GM12878 (cell line): ENCODE data around the gene VPS52. TPM values are rescaled to one million over a fixed set of nuclear protein-coding genes. Genes with fewer than 3 reads are reported as not detected.
A peak's percentile ranks its signal among the peaks of the same experiment; 100 is the strongest.

Source experiments
- ATAC-seq: fragments of 200-7000 bp; cut with Tn5 transposase; 3 replicates; pipeline ENCODE4 v1.9.1; 2020; ENCODE audit warnings: mild to moderate bottlenecking, moderate library complexity
- BruUV-seq: library from RNA; stranded (reverse); fragments of 400-500 nt; replicated peaks from 2 replicates; lab custom pipeline; 2021; lab: Mats Ljungman, UMichigan
- CTCF ChIA-PET: fragments of 300-600 bp; sonication (Branson Sonifier 250); formaldehyde crosslinking; extraction: SDS; loops from one replicate; lab custom pipeline; 2021; ENCODE audit warnings: inconsistent platforms; lab: Yijun Ruan, JAX
- POLR2A ChIA-PET: fragments of 350-600 bp; formaldehyde crosslinking; extraction: SDS; loops from one replicate; lab custom pipeline; 2021; ENCODE audit warnings: inconsistent platforms; lab: Charles Lee
- RAD21 ChIA-PET: fragments of 300-600 bp; sonication (Branson Sonifier 250); formaldehyde crosslinking; loops from one replicate; lab custom pipeline; 2023; ENCODE audit warnings: antibody characterized with exemption; ENCODE audit not compliant: unreplicated experiment; lab: Charles Lee
- SMC1A ChIA-PET: fragments of 300-600 bp; sonication (Branson Sonifier 250); formaldehyde crosslinking; loops from one replicate; lab custom pipeline; 2023; ENCODE audit not compliant: unreplicated experiment, uncharacterized antibody; lab: Charles Lee
- DNase-seq: peaks from one replicate; pipeline ENCODE4 v3.0.0-alpha.2; 2011; ENCODE audit warnings: low read depth, low spot score
- FAIRE-seq: peaks from 3 replicates; lab custom pipeline; 2011; peaks lifted over from hg19 to GRCh38; lab: Jason Lieb, UNC
- H2AFZ ChIP-seq: 2 replicates; pipeline ENCODE4 v1.6.0; 2011; ENCODE audit warnings: low read depth, low read length, control low read depth; ENCODE audit not compliant: control insufficient read depth
- H3K27ac ChIP-seq: 2 replicates; pipeline ENCODE4 v1.5.1; 2011; ENCODE audit warnings: control low read depth; ENCODE audit not compliant: control insufficient read depth, insufficient read depth
- H3K27me3 ChIP-seq, 2 experiments: replicated peaks in 1 of 2; 2 replicates each; pipeline versions ENCODE4 v1.6.0 to v1.6.1; 2011; ENCODE audit warnings: low read length in 1 of 2; ENCODE audit not compliant: control insufficient read depth in 2 of 2, insufficient read depth in 2 of 2
- H3K36me3 ChIP-seq, 2 experiments: 2 replicates each; pipeline ENCODE4 v1.5.1; 2011; ENCODE audit warnings: low read length in 1 of 2; ENCODE audit not compliant: control insufficient read depth in 2 of 2, insufficient read depth in 2 of 2
- H3K4me1 ChIP-seq: 2 replicates; pipeline ENCODE4 v1.6.1; 2011; ENCODE audit warnings: mild to moderate bottlenecking, low read length, moderate library complexity, mixed read lengths; ENCODE audit not compliant: control insufficient read depth, insufficient read depth
- H3K4me2 ChIP-seq: 2 replicates; pipeline ENCODE4 v1.6.0; 2011; ENCODE audit warnings: control low read depth; ENCODE audit not compliant: control insufficient read depth, insufficient read depth
- H3K4me3 ChIP-seq: fragments of 200-600 bp; sonication (generic); 2 replicates; pipeline ENCODE4 v1.5.1; 2016
- H3K79me2 ChIP-seq: 2 replicates; pipeline ENCODE4 v1.6.0; 2011; ENCODE audit warnings: low read length; ENCODE audit not compliant: control insufficient read depth, insufficient read depth
- H3K9ac ChIP-seq: 2 replicates; pipeline ENCODE4 v1.8.0; 2011; ENCODE audit warnings: low read length, control low read depth, mixed read lengths; ENCODE audit not compliant: control insufficient read depth, insufficient read depth
- H3K9me3 ChIP-seq: replicated peaks from 3 replicates; pipeline ENCODE4 v1.5.1; 2011; ENCODE audit warnings: mild to moderate bottlenecking, low read length; ENCODE audit not compliant: control insufficient read depth, insufficient read depth
- H4K20me1 ChIP-seq: 2 replicates; pipeline ENCODE4 v1.6.0; 2011; ENCODE audit not compliant: control insufficient read depth, insufficient read depth
- ATF2 ChIP-seq: IDR thresholded peaks from 2 replicates; pipeline ENCODE4 v1.6.1; 2012; ENCODE audit warnings: low read length, inconsistent platforms
- CEBPZ ChIP-seq: fragments of 150-350 bp; IDR thresholded peaks from 2 replicates; pipeline ENCODE4 v1.6.1; 2016; ENCODE audit warnings: low read depth, low read length
- CHD4 ChIP-seq: fragments of 200-600 bp; sonication (generic); IDR thresholded peaks from 2 replicates; pipeline ENCODE4 v1.6.1; 2016; ENCODE audit warnings: mild to moderate bottlenecking
- EED ChIP-seq: sonication (generic); IDR thresholded peaks from 2 replicates; pipeline ENCODE4 v1.6.1; 2016; ENCODE audit warnings: antibody characterized with exemption, low read depth
- EZH2 ChIP-seq: IDR thresholded peaks from 2 replicates; pipeline ENCODE4 v1.6.1; 2012; ENCODE audit warnings: low read depth, mild to moderate bottlenecking, control low read depth, inconsistent platforms, low read length, borderline replicate concordance; ENCODE audit not compliant: control insufficient read depth
- KAT2A ChIP-seq: conservative IDR thresholded peaks from 2 replicates; pipeline ENCODE4 v1.6.1; 2011; ENCODE audit warnings: low read depth, low read length; ENCODE audit not compliant: control insufficient read depth
- MEF2B ChIP-seq: fragments of 450-650 bp; IDR thresholded peaks from 2 replicates; pipeline ENCODE4 v1.6.1; 2018; ENCODE audit warnings: mild to moderate bottlenecking, moderate library complexity; ENCODE audit not compliant: partially characterized antibody, poor library complexity, severe bottlenecking
- MLLT1 ChIP-seq: fragments of 450-650 bp; IDR thresholded peaks from 2 replicates; pipeline ENCODE4 v1.6.1; 2016; ENCODE audit warnings: mild to moderate bottlenecking
- NBN ChIP-seq: fragments of 450-650 bp; IDR thresholded peaks from 2 replicates; pipeline ENCODE4 v1.6.1; 2016
- NFIC ChIP-seq: IDR thresholded peaks from 2 replicates; pipeline ENCODE4 v1.6.1; 2012; ENCODE audit warnings: low read depth, mild to moderate bottlenecking, inconsistent platforms, low read length, moderate library complexity
- NR2F1 ChIP-seq: fragments of 450-650 bp; conservative IDR thresholded peaks from 2 replicates; pipeline ENCODE4 v1.6.1; 2017; ENCODE audit warnings: mild to moderate bottlenecking
- PKNOX1 ChIP-seq: fragments of 450-650 bp; IDR thresholded peaks from 2 replicates; pipeline ENCODE4 v1.6.1; 2016; ENCODE audit warnings: mild to moderate bottlenecking
- RCOR1 ChIP-seq: conservative IDR thresholded peaks from 2 replicates; pipeline ENCODE4 v1.6.1; 2012; ENCODE audit warnings: low read depth, low read length, improper control_type of control experiment
- RFX5 ChIP-seq: IDR thresholded peaks from 2 replicates; pipeline ENCODE4 v1.6.1; 2011; ENCODE audit warnings: low read depth, low read length, improper control_type of control experiment
- SIN3A ChIP-seq: IDR thresholded peaks from 2 replicates; pipeline ENCODE4 v1.6.1; 2012; ENCODE audit warnings: low read depth, low read length, improper control_type of control experiment
- SMC3 ChIP-seq: IDR thresholded peaks from 2 replicates; pipeline ENCODE4 v1.6.1; 2011; ENCODE audit warnings: low read length, improper control_type of control experiment, borderline replicate concordance
- SP1 ChIP-seq: IDR thresholded peaks from one replicate; pipeline ENCODE4 v1.6.1; 2011; ENCODE audit warnings: low read depth, low read length
- SREBF1 ChIP-seq: IDR thresholded peaks from 2 replicates; pipeline ENCODE4 v1.6.1; 2012; ENCODE audit warnings: mild to moderate bottlenecking, low read length
- TCF7 ChIP-seq: IDR thresholded peaks from 2 replicates; pipeline ENCODE4 v1.6.1; 2014; ENCODE audit warnings: antibody characterized with exemption, borderline replicate concordance
- ZNF384 ChIP-seq: IDR thresholded peaks from 2 replicates; pipeline ENCODE4 v1.6.1; 2012; ENCODE audit warnings: low read depth, mild to moderate bottlenecking, low read length, improper control_type of control experiment, borderline replicate concordance
- WGBS: methylation state at CpG from one replicate; pipeline ENCODE4 v1.1.6; 2016; ENCODE audit warnings: low lambda C conversion rate; ENCODE audit not compliant: insufficient replicate concordance, insufficient coverage; ENCODE audit errors: missing lambda C conversion rate; 5-methylcytosine and 5-hydroxymethylcytosine counted together
- in situ Hi-C: fragments of 300-500 bp; cut with MboI; formaldehyde crosslinking; loops from 9 replicates; pipeline ENCODE4 v1.14.3; 2018; ENCODE audit warnings: mixed read lengths
- intact Hi-C: fragments of 100-400 bp; cut with micrococcal nuclease; formaldehyde crosslinking; loops from one replicate; pipeline ENCODE4 v1.14.2; 2022; ENCODE audit not compliant: unreplicated experiment
- polyA plus RNA-seq, 11 experiments: library from polyadenylated mRNA; depleted of rRNA in 4 of 11; unstranded in 6 of 11; stranded (reverse) in 5 of 11; fragments of >200 nt; fragmentation: Nextera tagmentation in 4 of 11; fragmentation: Illumina TruSeq in 1 of 11; extraction: Ambion mirVana in 4 of 11; extraction: Trizol in 1 of 11; gene quantifications; 1 replicate in 1 of 11; 2 replicates in 10 of 11; pipeline versions ENCODE4 v1.2.1 to v1.2.3, GENCODE V29; 2011 to 2016; ENCODE audit warnings: inconsistent platforms in 2 of 11, missing spikeins in 2 of 11, low read depth in 1 of 11
- total RNA-seq, 4 experiments: library from RNA; depleted of rRNA in 3 of 4; stranded (reverse); fragments of >200 nt in 3 of 4; fragmentation: Illumina TruSeq in 1 of 4; extraction: Trizol in 1 of 4; gene quantifications; 2 replicates each; pipeline versions ENCODE4 v1.2.1 to v1.2.3, GENCODE V29; 2013 to 2021

Gene VPS52
- total and polyA plus RNA-seq, 10 of the 15 experiments (the other 5 are each of a cell fraction or from before 2014, with no cell fraction given), result 11.3 to 52.7 (median 36.7) TPM

GRCh38 chr6:33321227-33321626, 49.6 kb upstream of the VPS52 start:
- peaks cover 22% of the 10 kb centered on the region for H3K4me1 ChIP-seq
- in situ Hi-C loops (no loop called here), intact Hi-C loops (no loop called here)
- H3K27ac ChIP-seq, result peak overlapping the region; percentile 83; the same call in 1 of the 2 replicates
- peak overlapping the region; percentile 91 for H3K4me3 ChIP-seq
- no peaks in the 10 kb centered on the region for H3K27me3 ChIP-seq
- no TSS peak for BruUV-seq
- H3K36me3 ChIP-seq, result peaks cover 12 to 16% of the 10 kb centered on the region in 2 experiments; a peak in 3 of 4 replicates
- WGBS, result 54% methylated on average over 9 of the region's 9 CpGs
- peak overlapping the region; percentile 94 for H3K4me2 ChIP-seq
- peak overlapping the region; percentile 81 for H3K9ac ChIP-seq
- TF ChIP-seq KAT2A (no peak), SMC3 (no peak), RCOR1 (no peak), NR2F1 (no peak), CHD4 (no peak), MLLT1 (no peak), NFIC (no peak), TCF7 (no peak), ZNF384 (no peak), EED (no peak), SIN3A (no peak), ATF2 (no peak), NBN (no peak), SP1 (no peak), MEF2B (no peak), RFX5 (no peak), PKNOX1 (no peak), CEBPZ (no peak), EZH2 (no peak), SREBF1 (no peak)
- no peak overlapping the region for H2AFZ ChIP-seq
- ChIA-PET SMC1A (no interaction called here), RAD21 (interaction anchor here (0.8 kb wide), 1 partner anchor 9 kb away, joined by 3 read pairs; no protein-coding TSS in a partner anchor), POLR2A (interaction anchor here (0.5 to 1.4 kb wide), 4 partner anchors 8 to 33 kb away, joined by 3 to 4 read pairs (median 4); partner anchors contain the start of gene TAPBP), CTCF (no interaction called here)
- peaks cover 33% of the 10 kb centered on the region for H3K79me2 ChIP-seq
- no peak for DNase-seq
- H3K9me3 ChIP-seq, result no peaks in the 10 kb centered on the region
- no peak for FAIRE-seq
- ATAC-seq, result no peak
- 0 out of 2 replicates have a peak, but pooled peaks cover 3% of the 10 kb centered on the region for H4K20me1 ChIP-seq
